H1 (cell line): ENCODE measurements around the gene CASP4. TPM values are rescaled to one million over a fixed set of nuclear protein-coding genes. Genes with fewer than 3 reads are reported as not detected.

Experiments used
- CTCF ChIA-PET: fragments of 300-600 bp; sonication (Branson Sonifier 250); formaldehyde crosslinking; loops from one replicate; lab custom pipeline; 2021; ENCODE audit not compliant: partially characterized antibody; lab: Charles Lee
- POLR2A ChIA-PET: fragments of 300-600 bp; sonication (Branson Sonifier 250); formaldehyde crosslinking; loops from one replicate; lab custom pipeline; 2021; ENCODE audit warnings: inconsistent platforms; ENCODE audit not compliant: partially characterized antibody; lab: Charles Lee
- DNase-seq, 2 experiments: peaks; one replicate each; pipeline versions ENCODE4 v3.0.0 to v3.0.0-alpha.2; 2010 to 2022; ENCODE audit warnings: low spot score in 2 of 2, low read depth in 1 of 2, mixed read lengths in 1 of 2
- FAIRE-seq: peaks from 2 replicates; lab custom pipeline; 2011; peaks lifted over from hg19 to GRCh38; lab: Jason Lieb, UNC
- H2AFZ ChIP-seq: 2 replicates; pipeline ENCODE4 v1.8.1; 2012; ENCODE audit warnings: low read length, inconsistent platforms
- H2AK5ac ChIP-seq: 2 replicates; pipeline ENCODE4 v1.6.1; 2013; ENCODE audit warnings: low read depth, low read length
- H2BK120ac ChIP-seq: replicated peaks from 2 replicates; pipeline ENCODE3; 2013; ENCODE audit warnings: low read depth, low read length, inconsistent platforms
- H2BK12ac ChIP-seq: 2 replicates; pipeline ENCODE4 v1.6.1; 2013; ENCODE audit warnings: low read depth, low read length
- H2BK15ac ChIP-seq: 2 replicates; pipeline ENCODE4 v1.6.1; 2013; ENCODE audit warnings: low read length
- H2BK20ac ChIP-seq: 2 replicates; pipeline ENCODE4 v1.6.1; 2013; ENCODE audit warnings: low read length
- H2BK5ac ChIP-seq: 2 replicates; pipeline ENCODE4 v1.6.1; 2013; ENCODE audit warnings: low read depth, low read length
- H3K14ac ChIP-seq: 2 replicates; pipeline ENCODE4 v1.6.1; 2013; ENCODE audit warnings: inconsistent platforms; ENCODE audit not compliant: insufficient read length
- H3K18ac ChIP-seq: 2 replicates; pipeline ENCODE4 v1.6.1; 2013; ENCODE audit warnings: low read length; ENCODE audit errors: extremely low read depth
- H3K23ac ChIP-seq: 2 replicates; pipeline ENCODE4 v1.6.1; 2013; ENCODE audit warnings: inconsistent platforms; ENCODE audit not compliant: insufficient read length
- H3K23me2 ChIP-seq: 2 replicates; pipeline ENCODE4 v1.6.1; 2013; ENCODE audit warnings: low read depth, low read length
- H3K27ac ChIP-seq: 2 replicates; pipeline ENCODE4 v1.6.1; 2011; ENCODE audit warnings: low read depth, low read length, inconsistent platforms
- H3K27me3 ChIP-seq, 4 experiments: replicated peaks in 1 of 4; 1 replicate in 1 of 4; 2 replicates in 3 of 4; pipeline versions ENCODE4 v1.6.1 to v1.8.1; 2011 to 2013; ENCODE audit warnings: low read length in 3 of 4, mild to moderate bottlenecking in 3 of 4, inconsistent platforms in 2 of 4, mixed read lengths in 2 of 4, moderate library complexity in 1 of 4; ENCODE audit not compliant: control insufficient read depth in 3 of 4, insufficient read depth in 3 of 4; ENCODE audit errors: extremely low read depth in 1 of 4
- H3K36me3 ChIP-seq, 4 experiments: 2 replicates each; pipeline versions ENCODE4 v1.6.1 to v1.8.1; 2011 to 2013; ENCODE audit warnings: mild to moderate bottlenecking in 4 of 4, low read length in 3 of 4, moderate library complexity in 2 of 4, control low read depth in 1 of 4, inconsistent platforms in 1 of 4; ENCODE audit not compliant: insufficient read depth in 4 of 4, control insufficient read depth in 2 of 4
- H3K4ac ChIP-seq: replicated peaks from 2 replicates; pipeline ENCODE3; 2013; ENCODE audit warnings: low read length, low read depth, mixed read lengths, inconsistent platforms; ENCODE audit not compliant: insufficient read length
- H3K4me1 ChIP-seq, 4 experiments: replicated peaks in 1 of 4; 1 replicate in 1 of 4; 2 replicates in 3 of 4; pipeline versions ENCODE4 v1.6.1 to v1.8.1; 2011 to 2013; ENCODE audit warnings: low read length in 3 of 4, inconsistent platforms in 2 of 4, mixed read lengths in 1 of 4; ENCODE audit not compliant: insufficient read depth in 4 of 4, control insufficient read depth in 3 of 4
- H3K4me2 ChIP-seq, 2 experiments: 2 replicates each; pipeline versions ENCODE4 v1.6.1 to v1.8.1; 2011 to 2013; ENCODE audit warnings: low read depth in 2 of 2, low read length in 2 of 2, control low read depth in 1 of 2, inconsistent platforms in 1 of 2, mild to moderate bottlenecking in 1 of 2; ENCODE audit not compliant: insufficient read depth in 1 of 2
- H3K4me3 ChIP-seq, 4 experiments: fragments of 200-600, 300-600 bp in 1 of 4; sonication (generic), shearing (Covaris generic), sonication (Bioruptor Twin) in 1 of 4; 2 replicates each; pipeline versions ENCODE4 v1.5.1 to v1.8.1; 2011 to 2016; ENCODE audit warnings: low read length in 4 of 4, low read depth in 3 of 4, control low read depth in 2 of 4, inconsistent platforms in 2 of 4, mild to moderate bottlenecking in 2 of 4, mixed read lengths in 1 of 4, moderate library complexity in 1 of 4; ENCODE audit not compliant: insufficient read depth in 2 of 4; ENCODE audit errors: extremely low read depth in 1 of 4
- H3K56ac ChIP-seq: replicated peaks from 2 replicates; pipeline ENCODE3; 2013; ENCODE audit warnings: low read depth, mild to moderate bottlenecking, mixed read lengths, low read length, inconsistent platforms; ENCODE audit not compliant: insufficient read length
- H3K79me1 ChIP-seq: 2 replicates; pipeline ENCODE4 v1.6.1; 2013; ENCODE audit warnings: low read depth, low read length, control low read depth
- H3K79me2 ChIP-seq, 2 experiments: 2 replicates each; pipeline versions ENCODE4 v1.6.1 to v1.8.1; 2012 to 2013; ENCODE audit warnings: low read length in 2 of 2, mild to moderate bottlenecking in 2 of 2, inconsistent platforms in 1 of 2; ENCODE audit not compliant: insufficient read depth in 2 of 2, control insufficient read depth in 1 of 2
- H3K9ac ChIP-seq, 4 experiments: replicated peaks in 1 of 4; 1 replicate in 1 of 4; 2 replicates in 3 of 4; pipeline versions ENCODE4 v1.6.1 to v1.8.1; 2011 to 2013; ENCODE audit warnings: low read depth in 3 of 4, low read length in 3 of 4, control low read depth in 2 of 4, mild to moderate bottlenecking in 2 of 4, moderate library complexity in 2 of 4, inconsistent platforms in 1 of 4; ENCODE audit errors: extremely low read depth in 1 of 4
- H3K9me3 ChIP-seq, 2 experiments: 2 replicates each; pipeline versions ENCODE4 v1.6.1 to v1.8.1; 2012 to 2013; ENCODE audit warnings: mild to moderate bottlenecking in 2 of 2, moderate library complexity in 2 of 2, control low read depth in 1 of 2, inconsistent platforms in 1 of 2, low read depth in 1 of 2, low read length in 1 of 2, mixed read lengths in 1 of 2; ENCODE audit not compliant: insufficient read depth in 2 of 2
- H4K20me1 ChIP-seq, 2 experiments: replicated peaks in 1 of 2; 2 replicates each; pipeline versions ENCODE3 to v1.8.1; 2011 to 2013; ENCODE audit warnings: inconsistent platforms in 2 of 2, low read length in 2 of 2, mild to moderate bottlenecking in 1 of 2; ENCODE audit not compliant: insufficient read depth in 2 of 2, control insufficient read depth in 1 of 2
- H4K5ac ChIP-seq: 2 replicates; pipeline ENCODE4 v1.6.1; 2013; ENCODE audit warnings: low read length, low read depth, mixed read lengths, inconsistent platforms; ENCODE audit not compliant: insufficient read length
- H4K8ac ChIP-seq: 2 replicates; pipeline ENCODE4 v1.8.0; 2013; ENCODE audit warnings: mild to moderate bottlenecking, moderate library complexity, low read length, inconsistent platforms; ENCODE audit not compliant: insufficient read depth; ENCODE audit errors: extremely low read depth
- H4K91ac ChIP-seq: replicated peaks from 2 replicates; pipeline ENCODE3; 2013; ENCODE audit warnings: low read length, mixed read lengths, inconsistent platforms; ENCODE audit not compliant: insufficient read length
- CTBP2 ChIP-seq: IDR thresholded peaks from 2 replicates; pipeline ENCODE4 v1.7.0; 2011; ENCODE audit warnings: borderline replicate concordance, mild to moderate bottlenecking, moderate library complexity, mixed read lengths, low read length; ENCODE audit not compliant: insufficient read depth, insufficient read length
- E2F6 ChIP-seq: IDR thresholded peaks from 2 replicates; pipeline ENCODE4 v1.6.1; 2012; ENCODE audit warnings: inconsistent platforms
- HDAC2 ChIP-seq, 2 experiments: fragments of 300-600 bp in 1 of 2; sonication (generic) in 1 of 2; IDR thresholded peaks; 2 replicates each; pipeline ENCODE4 v1.6.1; 2011 to 2012; ENCODE audit warnings: low read depth in 2 of 2, low read length in 2 of 2, mild to moderate bottlenecking in 2 of 2, moderate library complexity in 2 of 2, borderline replicate concordance in 1 of 2, inconsistent platforms in 1 of 2
- HDAC6 ChIP-seq: IDR thresholded peaks from one replicate; pipeline ENCODE4 v1.7.1; 2012; ENCODE audit warnings: low read depth, mild to moderate bottlenecking, inconsistent platforms, low read length, moderate library complexity
- JUND ChIP-seq: IDR thresholded peaks from 2 replicates; pipeline ENCODE4 v1.6.1; 2011; ENCODE audit warnings: mild to moderate bottlenecking, improper control_type of control experiment, low read length
- KDM1A ChIP-seq: fragments of 200-600, 300-600 bp; sonication (generic); IDR thresholded peaks from 2 replicates; pipeline ENCODE4 v1.7.1; 2016; ENCODE audit warnings: mild to moderate bottlenecking, low read length, borderline replicate concordance
- KDM5A ChIP-seq: fragments of 200-600 bp; IDR thresholded peaks from 2 replicates; pipeline ENCODE4 v1.7.1; 2012; ENCODE audit warnings: mild to moderate bottlenecking, low read length, inconsistent platforms, mixed read lengths
- SIN3A ChIP-seq, 2 experiments: IDR thresholded peaks in 1 of 2; conservative IDR thresholded peaks in 1 of 2; 2 replicates each; pipeline ENCODE4 v1.6.1; 2011 to 2012; ENCODE audit warnings: low read length in 2 of 2, improper control_type of control experiment in 1 of 2, low read depth in 1 of 2, mild to moderate bottlenecking in 1 of 2
- SP2 ChIP-seq: IDR thresholded peaks from 2 replicates; pipeline ENCODE4 v1.6.1; 2012; ENCODE audit warnings: mild to moderate bottlenecking, low read length, inconsistent platforms
- TBP ChIP-seq: IDR thresholded peaks from 2 replicates; pipeline ENCODE4 v1.6.1; 2011; ENCODE audit warnings: low read depth, low read length, improper control_type of control experiment
- USF2 ChIP-seq: IDR thresholded peaks from 2 replicates; pipeline ENCODE4 v1.6.1; 2011; ENCODE audit warnings: low read length, improper control_type of control experiment
- WGBS, 2 experiments: shearing (Covaris generic) in 1 of 2; methylation state at CpG; one replicate each; pipeline versions ENCODE4 v1.1.6 to v1.1.7; 2013 to 2015; ENCODE audit warnings: low lambda C conversion rate in 2 of 2, mixed read lengths in 2 of 2, inconsistent platforms in 1 of 2, low coverage in 1 of 2, missing lambda C conversion rate in 1 of 2; ENCODE audit not compliant: insufficient replicate concordance in 2 of 2, insufficient coverage in 1 of 2, insufficient read length in 1 of 2; ENCODE audit errors: extremely low coverage in 1 of 2, missing lambda C conversion rate in 1 of 2; 5-methylcytosine and 5-hydroxymethylcytosine counted together
- polyA plus RNA-seq, 7 experiments: library from polyadenylated mRNA; depleted of rRNA in 3 of 7; stranded (reverse) in 5 of 7; unstranded in 2 of 7; fragments of >200 nt in 5 of 7; fragments of 200-250 nt in 2 of 7; gene quantifications; 1 replicate in 5 of 7; 2 replicates in 1 of 7; 4 replicates in 1 of 7; pipeline versions ENCODE4 v1.2.1 to v1.2.3, GENCODE V29; 2011 to 2013; ENCODE audit warnings: missing spikeins in 2 of 7, mixed read lengths in 2 of 7
- total RNA-seq: library from RNA; stranded (reverse); fragmentation: NEBNext Ultra II Directional; extraction: Animal tissue kit (Norgen Biotek cat#: 25700); gene quantifications from 2 replicates; pipeline ENCODE4 v1.2.1, GENCODE V29; 2021

Gene CASP4
- total and polyA plus RNA-seq, 2 of the 8 experiments (the other 6 are each of a cell fraction or from before 2014, with no cell fraction given) = 0.09 TPM; not detected in 1

- no peak overlapping the region for H3K14ac ChIP-seq
- DNase-seq (no peak), FAIRE-seq (no peak)
- H2AFZ ChIP-seq = no peak overlapping the region
- TF ChIP-seq KDM5A (no peak), HDAC2 (IDR thresholded peaks at IDR 0.05; ENCODE audit: borderline replicate concordance in 1 of 2, low read depth in 2 of 2, low read length in 2 of 2) (no peak), JUND (no peak), USF2 (no peak), SP2 (no peak), HDAC6 (no peak), TBP (no peak), CTBP2 (no peak), KDM1A (no peak), E2F6 (no peak), SIN3A (conservative IDR thresholded peaks at IDR 0.05 in 1 of 2, IDR thresholded peaks at IDR 0.05 in 1 of 2; ENCODE audit: low read depth in 1 of 2, low read length in 2 of 2) (no peak)
- no peak overlapping the region for H2BK120ac ChIP-seq
- no peak overlapping the region for H3K4ac ChIP-seq
- H4K20me1 ChIP-seq = no peaks in the 10 kb centered on the region
- no peaks in the 10 kb centered on the region for H3K79me1 ChIP-seq
- 0 out of 2 replicates have a peak, but pooled peaks cover 2% of the 10 kb centered on the region for H3K23me2 ChIP-seq
- no peaks in the 10 kb centered on the region for H3K4me1 ChIP-seq
- no peak overlapping the region for H2BK15ac ChIP-seq
- H3K18ac ChIP-seq = no peak overlapping the region
- no peak overlapping the region for H3K56ac ChIP-seq
- H3K4me3 ChIP-seq = no peak overlapping the region
- 91% methylated on average over 4 of the region's 4 CpGs; no CpG with 5 or more reads in 1 of the 2 experiments for WGBS, 2 experiments
- H3K27ac ChIP-seq = no peak overlapping the region
- H2BK12ac ChIP-seq = no peak overlapping the region
- H4K91ac ChIP-seq = no peak overlapping the region
- H4K5ac ChIP-seq = no peak overlapping the region
- H2BK20ac ChIP-seq = no peak overlapping the region
- no peak overlapping the region for H4K8ac ChIP-seq
- POLR2A ChIA-PET = no interaction called here
- no peak overlapping the region for H2AK5ac ChIP-seq
- H3K23ac ChIP-seq = no peak overlapping the region
- H3K27me3 ChIP-seq = no peaks in the 10 kb centered on the region
- H2BK5ac ChIP-seq = no peak overlapping the region
- H3K9me3 ChIP-seq = no peaks in the 10 kb centered on the region
- H3K36me3 ChIP-seq = no peaks in the 10 kb centered on the region
- CTCF ChIA-PET = interaction anchor here (1.5 kb wide), 1 partner anchor 9 kb away, joined by 3 read pairs; no protein-coding TSS in a partner anchor
- H3K4me2 ChIP-seq = no peak overlapping the region
- H3K79me2 ChIP-seq = no peaks in the 10 kb centered on the region
- no peak overlapping the region for H3K9ac ChIP-seq
Measured at GRCh38 chr11:104991994-104992393, 23.6 kb upstream of the CASP4 start.
